Thoracic aorta (tissue), 2 donors: Measurements from ENCODE around the gene TRABD2A. TPM values are rescaled to one million over a fixed set of nuclear protein-coding genes. Genes with fewer than 3 reads are reported as not detected.

ENCODE experiments used
- ATAC-seq: fragments of 150-250 bp; one replicate; pipeline ENCODE4 v1.8.0; 2017; ENCODE audit warnings: low read depth; ENCODE audit not compliant: insufficient number of reproducible peaks, low FRiP score
- DNase-seq: peaks from one replicate; pipeline ENCODE4 v3.0.0-alpha.2; 2020; ENCODE audit warnings: low spot score
- H3K27ac ChIP-seq, 2 donors: fragments of 200-600 bp; sonication (generic); 1 replicate in 1 of 2; 2 replicates in 1 of 2; pipeline ENCODE4 v1.5.1; 2016; ENCODE audit warnings: mild to moderate bottlenecking in 2 of 2, moderate library complexity in 2 of 2
- H3K27me3 ChIP-seq: fragments of 200-600 bp; sonication (generic); replicated peaks from 2 replicates; pipeline ENCODE4 v1.6.0; 2016; ENCODE audit warnings: mild to moderate bottlenecking; ENCODE audit not compliant: insufficient read depth
- H3K36me3 ChIP-seq: fragments of 200-600 bp; sonication (generic); one replicate; pipeline ENCODE4 v1.5.1; 2016
- H3K4me1 ChIP-seq, 2 donors: fragments of 200-600 bp; sonication (generic); 1 replicate in 1 of 2; 2 replicates in 1 of 2; pipeline versions ENCODE4 v1.5.1 to v1.6.0; 2016; ENCODE audit warnings: low read depth in 2 of 2, mild to moderate bottlenecking in 1 of 2; ENCODE audit not compliant: control insufficient read depth in 1 of 2
- H3K4me3 ChIP-seq: fragments of 200-600 bp; sonication (generic); 2 replicates; pipeline ENCODE4 v1.5.1; 2016; ENCODE audit warnings: mild to moderate bottlenecking
- H3K9me3 ChIP-seq: fragments of 200-600 bp; sonication (generic); 2 replicates; pipeline ENCODE4 v1.5.1; 2016
- CTCF ChIP-seq: fragments of 200-600 bp; sonication (generic); IDR thresholded peaks from one replicate; pipeline ENCODE4 v1.5.1; 2019; ENCODE audit warnings: antibody characterized with exemption
- total RNA-seq, 2 donors: library from RNA; depleted of rRNA; stranded (reverse); fragments of >200 nt; gene quantifications; one replicate each; pipeline versions ENCODE4 v1.1.0 to v1.2.3, GENCODE V29; 2016

Gene TRABD2A
- total RNA-seq, 2 donors from 2014 or later = 0.54 to 1.8 TPM

GRCh38 chr2:84881581-84882413, 913 bp upstream of the TRABD2A start:
- no peak for DNase-seq
- H3K27ac ChIP-seq = no peak overlapping the region
- no peaks in the 10 kb centered on the region for H3K27me3 ChIP-seq

GRCh38 chr2:84880395-84880644, 564 bp downstream of the TRABD2A start:
- ATAC-seq (no peak), DNase-seq (no peak)
- Histone ChIP-seq H3K4me3 (peak overlapping the region; percentile 71), H3K36me3 (no peaks in the 10 kb centered on the region), H3K4me1 (peaks cover 19 to 24% of the 10 kb centered on the region in 2 donors), H3K27me3 (no peaks in the 10 kb centered on the region), H3K9me3 (no peaks in the 10 kb centered on the region), H3K27ac (no peak overlapping the region)
- no peak for TF ChIP-seq CTCF

More at GRCh38 chr2:84881581-84882413, 913 bp upstream of the TRABD2A start:
- Histone ChIP-seq H3K4me3 (peak overlapping the region; percentile 71), H3K9me3 (no peaks in the 10 kb centered on the region), H3K36me3 (no peaks in the 10 kb centered on the region), H3K4me1 (peaks cover 19 to 24% of the 10 kb centered on the region in 2 donors)
- ATAC-seq = no peak
- TF ChIP-seq CTCF = peak; percentile 60

- H3K4me3 ChIP-seq = peak overlapping the region; percentile 71
- no peaks in the 10 kb centered on the region for H3K27me3 ChIP-seq
- DNase-seq = no peak
- H3K27ac ChIP-seq = no peak overlapping the region
- H3K9me3 ChIP-seq = no peaks in the 10 kb centered on the region
- TF ChIP-seq CTCF = no peak
- peaks cover 19 to 24% of the 10 kb centered on the region in 2 donors for H3K4me1 ChIP-seq
- ATAC-seq = no peak
- no peaks in the 10 kb centered on the region for H3K36me3 ChIP-seq
These were observed 1.1 kb downstream of the TRABD2A start for GRCh38 chr2:84879584-84880394.

GRCh38 chr2:84878896-84879583, 1.8 kb downstream of the TRABD2A start:
- Histone ChIP-seq H3K4me1 (peaks cover 19 to 24% of the 10 kb centered on the region in 2 donors), H3K36me3 (no peaks in the 10 kb centered on the region), H3K27me3 (no peaks in the 10 kb centered on the region), H3K4me3 (no peak overlapping the region), H3K27ac (no peak overlapping the region), H3K9me3 (no peaks in the 10 kb centered on the region)
- no peak for ATAC-seq
- no peak for TF ChIP-seq CTCF
- DNase-seq = no peak

- DNase-seq = no peak
- no peak for TF ChIP-seq CTCF
- Histone ChIP-seq H3K36me3 (no peaks in the 10 kb centered on the region), H3K4me1 (peaks cover 19 to 24% of the 10 kb centered on the region in 2 donors), H3K27me3 (no peaks in the 10 kb centered on the region), H3K27ac (no peak overlapping the region), H3K9me3 (no peaks in the 10 kb centered on the region), H3K4me3 (no peak overlapping the region)
- no peak for ATAC-seq
These were observed 2.4 kb downstream of the TRABD2A start for GRCh38 chr2:84878459-84878858.
